UCSD-AML1 (cell line): ENCODE measurements around the gene PKN2.

ENCODE experiments used
- DNase-seq: peaks from one replicate; lab custom pipeline; 2025; ENCODE audit not compliant: unreplicated experiment; lab: John Stamatoyannopoulos, UW

Gene PKN2

GRCh38 chr1:88683541-88684481, at the start of gene PKN2:
Gene PKN2, plus strand, starts transcription at chr1:88684273. Its CDS starts 308 bp downstream, at chr1:88684581.
- peak; percentile 100 for DNase-seq

GRCh38 chr1:88634538-88634937, 49.5 kb upstream of the PKN2 start:
- DNase-seq = no peak

GRCh38 chr1:88640060-88640459, 44.0 kb upstream of the PKN2 start:
- no peak for DNase-seq

DNA sequence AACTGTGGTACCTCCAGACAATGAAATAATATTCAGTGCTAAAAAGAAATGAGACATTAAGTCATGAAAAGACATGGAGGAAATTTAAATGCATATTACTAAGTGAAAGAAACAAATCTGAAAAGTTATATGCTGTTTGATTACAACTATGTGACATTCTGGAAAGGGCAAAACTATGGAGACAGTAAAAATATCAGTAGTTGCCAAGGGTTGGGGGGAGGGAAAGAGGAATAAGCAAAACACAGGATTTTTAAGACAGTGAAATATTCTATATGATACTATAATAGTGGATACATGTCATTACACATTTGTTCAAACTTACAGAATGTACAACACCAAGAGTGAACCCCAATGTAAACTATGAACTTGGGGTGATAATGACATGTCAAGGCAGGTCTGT, 38.2 kb upstream of the PKN2 start:
- DNase-seq = no peak

DNA sequence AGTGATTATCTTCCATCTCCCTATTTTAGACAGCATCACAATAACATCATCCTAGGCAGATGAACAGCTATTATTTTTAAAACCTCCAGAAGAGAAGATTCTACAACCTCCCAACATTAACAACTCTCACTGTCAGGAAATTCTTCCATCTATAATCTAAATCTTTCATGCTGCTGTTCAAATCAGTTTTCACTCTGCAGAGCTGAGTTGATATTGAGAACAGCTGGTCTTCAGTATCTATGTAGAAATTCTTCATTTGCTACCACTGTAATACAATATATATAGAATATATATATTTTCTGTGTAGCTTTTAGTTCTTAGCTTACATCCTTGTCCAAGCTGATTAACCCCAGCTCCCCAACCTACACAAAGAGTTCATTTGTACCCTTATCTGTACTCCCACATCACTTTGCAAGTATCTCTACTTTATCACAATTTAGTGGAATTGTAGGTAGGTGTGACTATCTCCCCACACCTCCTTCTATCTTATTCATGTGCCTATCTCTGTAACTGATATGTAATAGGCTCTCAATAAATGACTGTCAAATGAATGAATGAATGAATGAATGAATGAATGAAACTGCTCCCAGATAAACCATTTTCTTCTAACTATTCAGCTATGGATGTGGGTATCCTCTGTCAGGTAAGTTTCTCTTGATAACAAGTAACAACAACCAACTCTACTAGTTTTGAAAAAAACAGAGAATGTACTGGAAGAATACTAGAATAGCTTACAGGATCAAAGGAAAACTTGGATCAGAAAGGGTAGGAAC, 37.4 kb upstream of the PKN2 start:
- no peak for DNase-seq

DNA sequence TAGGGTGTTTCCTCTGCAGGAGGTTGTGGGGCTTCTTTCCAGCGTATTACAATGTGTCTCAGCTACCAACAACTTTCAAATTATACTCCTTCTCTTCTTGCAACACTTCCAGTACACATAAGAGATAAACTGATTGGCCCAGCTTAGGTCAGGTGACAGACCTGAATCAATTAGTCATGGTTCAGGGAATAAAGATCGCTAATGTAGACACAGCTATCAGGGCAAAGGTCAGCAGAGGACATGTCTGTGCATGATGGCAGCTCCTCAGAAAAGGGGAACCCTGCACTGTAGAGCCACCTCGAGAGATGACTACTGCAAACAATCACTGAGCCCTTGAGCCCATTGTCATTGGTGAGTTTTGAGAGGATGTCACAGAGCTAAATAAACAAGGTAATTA, 36.8 kb upstream of the PKN2 start:
- DNase-seq = no peak

GRCh38 chr1:88647749-88648415, 36.2 kb upstream of the PKN2 start:
- DNase-seq = no peak

DNA sequence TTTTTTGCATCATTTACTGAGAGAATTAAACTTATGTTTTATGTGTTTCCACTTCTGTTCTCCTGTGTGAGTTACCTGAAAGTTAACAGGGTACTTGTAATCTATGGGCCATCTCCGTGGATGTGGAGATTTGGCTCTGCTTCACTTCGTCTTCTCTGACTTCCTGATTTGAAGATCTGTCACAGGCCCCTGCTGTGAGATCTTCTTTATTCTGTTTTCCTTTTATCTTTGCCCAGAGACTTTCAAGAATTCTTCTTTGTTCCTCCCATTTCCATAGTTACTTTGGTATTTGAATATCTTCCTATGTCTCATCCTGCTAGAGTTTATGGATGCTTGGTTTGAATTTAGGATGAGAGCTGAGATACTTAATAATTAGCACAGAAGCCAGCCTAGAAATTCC, 35.4 kb upstream of the PKN2 start:
- DNase-seq = no peak

DNA sequence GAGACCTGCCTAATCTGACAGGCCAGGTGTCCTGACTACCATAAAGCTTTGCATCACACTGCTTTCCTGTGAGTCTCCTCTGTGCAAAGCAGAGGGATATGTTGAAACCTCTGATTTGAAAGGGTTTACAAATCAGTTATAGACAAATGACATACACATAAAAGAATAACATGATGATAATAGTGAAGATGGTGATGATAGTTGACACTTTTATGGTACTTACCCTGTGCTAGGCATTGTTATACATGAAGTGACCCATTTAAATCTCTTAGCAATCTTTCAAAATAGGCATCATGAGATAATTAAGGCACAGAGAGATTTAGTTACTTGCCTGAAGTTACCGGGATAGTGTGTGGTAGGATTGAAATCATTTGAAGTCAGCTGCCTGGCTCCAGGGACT, 34.1 kb upstream of the PKN2 start:
- DNase-seq = no peak

GRCh38 chr1:88650676-88651418, 33.2 kb upstream of the PKN2 start:
- DNase-seq = no peak

DNA sequence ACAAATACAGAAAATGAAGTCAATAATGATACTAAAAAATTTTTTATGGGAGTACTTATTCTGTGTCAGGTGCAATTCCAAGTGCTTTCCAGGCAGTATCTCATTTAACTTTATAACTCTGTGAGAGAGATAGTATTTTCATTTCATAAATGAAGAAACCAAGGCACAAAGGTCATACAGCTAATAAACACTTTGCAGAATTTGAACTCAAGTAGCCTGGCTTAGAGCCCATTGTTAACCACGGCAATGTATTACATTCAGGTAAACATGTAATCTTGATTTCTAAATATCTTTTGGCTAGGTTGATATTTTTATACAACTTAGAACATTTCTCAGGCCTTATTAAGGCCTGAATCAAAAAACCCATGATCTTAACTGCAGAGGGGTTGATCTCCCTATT, 28.9 kb upstream of the PKN2 start:
- no peak for DNase-seq

DNA sequence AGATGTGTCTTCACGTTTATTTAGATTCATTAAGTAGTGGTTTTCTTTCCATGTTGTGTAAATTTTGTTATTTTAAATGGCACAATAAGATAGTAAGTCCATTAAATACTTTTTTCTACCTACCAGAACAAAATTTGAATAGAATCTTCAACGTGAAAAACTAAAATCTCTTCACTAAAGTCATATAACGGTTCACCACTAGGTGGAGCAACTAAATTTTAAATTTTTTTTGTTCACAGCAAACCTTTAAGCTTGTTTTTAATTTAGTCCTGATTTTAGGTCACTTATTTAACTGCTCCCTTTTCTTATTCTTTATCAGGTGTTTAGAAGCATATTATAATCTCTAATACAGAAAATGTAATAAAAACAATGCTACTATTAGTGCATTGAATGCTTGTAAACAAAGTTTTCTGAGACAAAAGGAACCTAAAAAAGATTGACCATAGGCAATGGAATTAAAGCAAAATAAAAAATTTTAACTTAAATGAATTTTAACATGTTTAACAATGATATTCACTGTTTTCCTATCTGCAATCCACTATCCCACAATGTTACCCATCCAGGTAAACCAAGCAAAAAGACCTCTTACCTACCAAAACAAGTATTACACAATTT, 28.3 kb upstream of the PKN2 start:
- DNase-seq = no peak

DNA sequence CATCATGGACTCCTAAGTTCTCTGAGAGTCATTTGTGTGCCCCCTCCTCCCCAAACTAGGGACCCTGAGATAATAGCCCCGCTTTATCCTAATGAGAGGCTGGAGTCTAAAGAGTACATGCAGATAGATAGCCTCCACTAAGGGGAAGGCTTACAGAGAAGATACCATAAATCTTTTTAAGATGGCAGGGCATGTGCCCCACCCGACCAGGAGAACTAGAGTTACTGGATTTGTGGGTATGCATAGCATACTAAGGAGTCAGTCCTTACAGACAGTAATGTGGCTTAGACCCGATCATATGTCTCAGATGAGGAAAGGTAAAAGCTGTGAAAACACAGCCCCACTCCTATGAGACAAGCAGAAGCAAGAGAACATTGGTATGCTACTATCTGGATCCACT, 25.7 kb upstream of the PKN2 start:
- no peak for DNase-seq

DNA sequence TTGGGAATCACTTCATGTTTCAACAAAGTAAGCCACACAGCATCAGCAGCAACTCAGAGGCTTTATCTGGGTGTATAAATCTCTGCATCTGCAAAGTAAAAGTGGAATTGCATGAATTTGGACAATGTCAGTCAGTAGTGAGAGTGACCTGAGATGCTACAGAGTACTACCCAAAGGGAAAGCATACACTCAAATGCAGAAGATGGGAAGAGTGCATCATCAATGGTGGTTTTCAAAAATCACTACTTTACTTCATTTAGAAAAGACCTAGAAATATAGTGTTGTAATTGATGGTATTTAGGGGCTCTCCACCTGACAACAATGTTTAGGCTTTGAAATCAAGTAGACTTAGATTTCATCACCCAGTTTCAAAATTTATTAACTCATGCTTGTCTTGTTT, 24.5 kb upstream of the PKN2 start:
- DNase-seq = no peak

- DNase-seq = no peak
These were observed 22.9 kb upstream of the PKN2 start for GRCh38 chr1:88661188-88661587.

DNA sequence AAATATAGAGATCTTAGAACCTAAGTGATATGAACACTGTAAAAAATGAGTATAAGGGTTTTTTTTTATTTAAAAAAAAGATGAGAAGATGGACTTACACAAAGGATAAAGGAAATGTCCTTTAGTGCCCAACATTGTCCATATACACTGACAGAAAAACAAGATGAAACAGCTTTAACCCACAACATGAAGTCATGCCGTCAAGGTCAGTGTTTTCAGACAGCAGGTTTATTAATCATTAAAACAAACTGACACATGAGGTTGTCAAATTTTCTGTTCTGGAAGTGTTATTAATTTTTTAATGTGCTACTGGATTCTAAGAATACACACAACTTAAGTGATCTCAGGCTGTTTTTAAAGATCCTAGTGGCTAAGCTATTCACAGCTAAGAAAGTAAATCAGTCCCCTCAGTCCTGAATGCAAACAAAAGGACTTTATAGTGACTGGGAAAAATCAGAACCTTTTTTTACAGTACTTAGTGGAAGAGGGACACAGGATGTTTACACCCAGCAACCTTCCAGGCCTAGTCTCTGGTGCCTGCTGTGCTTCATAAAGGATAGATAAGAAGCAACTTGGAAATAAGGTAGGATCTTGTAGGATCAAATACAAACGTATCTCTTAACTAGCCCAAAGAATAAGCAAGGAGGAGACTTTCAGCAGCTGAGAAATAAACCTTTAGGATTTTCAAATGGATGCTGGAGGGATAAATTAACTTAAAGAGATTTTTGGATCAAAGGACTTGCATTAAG, 21.9 kb upstream of the PKN2 start:
- no peak for DNase-seq

DNA sequence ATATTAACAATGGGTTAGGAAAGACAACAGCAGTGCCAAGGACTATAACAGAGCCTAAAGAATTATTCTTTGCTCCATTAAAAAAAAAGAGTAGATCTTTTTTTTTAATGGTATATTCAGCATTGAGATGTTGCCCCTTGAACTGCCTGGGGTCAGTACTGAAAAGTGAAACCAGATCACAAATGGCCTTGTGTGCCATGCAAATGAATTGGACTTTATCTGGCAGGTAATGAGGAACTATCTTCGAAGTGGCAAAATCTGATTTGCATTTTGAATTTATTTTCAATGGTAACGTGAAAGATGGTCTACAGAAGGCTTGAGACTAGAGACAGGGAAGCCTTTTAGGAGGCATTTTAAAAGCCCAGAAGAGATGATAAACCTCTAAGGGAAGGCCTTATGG, 21.4 kb upstream of the PKN2 start:
- DNase-seq = no peak

GRCh38 chr1:88668405-88668804, 15.7 kb upstream of the PKN2 start:
- no peak for DNase-seq

- no peak for DNase-seq
These were observed 13.6 kb upstream of the PKN2 start for GRCh38 chr1:88670462-88670861.

- DNase-seq = no peak
These were observed 10.6 kb upstream of the PKN2 start for GRCh38 chr1:88673446-88673845.
